Spinal cord (tissue), 10 donors: ENCODE data around the gene WDSUB1. TPM values are rescaled to one million over a fixed set of nuclear protein-coding genes. Genes with fewer than 3 reads are reported as not detected.

Experiments used
- DNase-seq, 6 donors: peaks; one replicate each; pipeline versions ENCODE4 v3.0.0 to v3.0.0-alpha.2; 2013 to 2015; ENCODE audit warnings: low spot score in 6 of 6, low read depth in 4 of 6
- H3K27ac ChIP-seq: one replicate; pipeline ENCODE4 v1.5.1; 2013; ENCODE audit warnings: low read depth, low read length, control low read depth
- H3K27me3 ChIP-seq: one replicate; pipeline ENCODE4 v1.6.1; 2013; ENCODE audit warnings: low read length; ENCODE audit not compliant: control insufficient read depth, insufficient read depth
- H3K36me3 ChIP-seq: one replicate; pipeline ENCODE4 v1.6.1; 2013; ENCODE audit warnings: low read length; ENCODE audit not compliant: control insufficient read depth, insufficient read depth
- H3K4me1 ChIP-seq: one replicate; pipeline ENCODE4 v1.6.1; 2013; ENCODE audit warnings: low read length; ENCODE audit not compliant: control insufficient read depth, insufficient read depth
- H3K4me3 ChIP-seq: one replicate; pipeline ENCODE4 v1.5.1; 2013; ENCODE audit warnings: low read depth, low read length, control low read depth
- H3K9me3 ChIP-seq: one replicate; pipeline ENCODE4 v1.6.1; 2013; ENCODE audit warnings: low read length; ENCODE audit not compliant: control insufficient read depth, insufficient read depth
- WGBS: methylation state at CpG from one replicate; pipeline ENCODE4 v1.1.5; 2013; ENCODE audit warnings: missing lambda C conversion rate; ENCODE audit not compliant: insufficient coverage; 5-methylcytosine and 5-hydroxymethylcytosine counted together
- polyA plus RNA-seq, 2 donors: library from polyadenylated mRNA; unstranded; fragments of 120-200 nt; gene quantifications; one replicate each; pipeline ENCODE4 v1.2.1, GENCODE V29; 2013; ENCODE audit not compliant: insufficient read length in 2 of 2
- total RNA-seq, 2 donors: library from RNA; depleted of rRNA in 1 of 2; stranded (reverse); fragments of 120-200 nt in 1 of 2; fragments of >200 nt in 1 of 2; gene quantifications; one replicate each; pipeline versions ENCODE4 v1.2.3 to v1.2.4, GENCODE V29; 2013 to 2014
- donor health status: healthy.

Gene WDSUB1
- total and polyA plus RNA-seq, 4 donors: 10.4 to 14.6 (median 11.7) TPM

DNA sequence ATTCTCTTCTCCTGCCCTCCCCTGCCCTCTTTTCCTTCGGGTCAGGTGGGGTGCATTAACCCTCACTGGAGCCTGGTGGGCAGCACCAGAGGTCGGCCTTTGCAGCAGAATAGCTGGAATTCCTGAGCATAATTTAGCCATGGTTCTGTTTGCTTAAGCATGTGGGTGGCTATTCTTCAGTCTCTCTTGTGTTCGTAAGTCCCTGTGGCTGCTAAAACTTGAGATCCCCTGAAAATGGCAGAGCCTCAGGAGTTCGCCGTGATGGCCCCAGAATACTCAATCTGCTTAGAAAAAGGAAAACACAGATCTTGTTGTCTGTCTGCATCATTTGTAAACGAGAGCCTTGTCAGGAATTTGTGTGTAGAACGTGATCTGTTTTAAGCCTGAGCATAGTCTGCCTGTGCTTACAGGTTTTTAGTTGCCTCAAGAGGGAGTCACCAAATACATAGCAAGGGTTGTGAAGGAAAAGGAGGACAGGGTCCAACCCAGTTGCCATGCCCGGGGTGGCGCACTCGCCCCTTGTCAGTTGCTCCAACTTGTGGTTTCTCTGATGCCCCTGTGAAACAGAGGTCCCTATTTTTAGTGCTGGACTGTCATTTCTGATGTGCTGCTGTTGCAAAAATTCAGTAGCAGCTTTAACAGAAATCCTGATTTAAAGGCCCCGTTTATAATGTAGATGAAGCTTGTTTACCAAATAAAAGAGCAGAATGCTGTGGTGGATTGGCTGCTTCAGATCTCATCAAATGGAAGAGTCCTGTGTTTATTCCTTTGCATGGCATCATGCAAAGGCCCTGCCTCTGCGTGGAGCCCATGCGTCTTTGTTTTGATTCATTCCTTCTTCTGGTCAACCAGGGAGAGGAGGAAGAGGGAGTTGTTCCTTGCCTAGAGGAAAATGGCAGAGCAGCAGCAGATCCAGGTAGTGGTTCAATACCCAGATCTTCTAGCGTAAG, 74.8 kb downstream of the WDSUB1 start:
- 26% methylated on average over 11 of the region's 14 CpGs for WGBS
- Histone ChIP-seq H3K36me3 (peaks cover 3% of the 10 kb centered on the region), H3K27me3 (no peaks in the 10 kb centered on the region), H3K4me3 (no peak overlapping the region), H3K9me3 (no peaks in the 10 kb centered on the region), H3K27ac (peak overlapping the region; percentile 20), H3K4me1 (peaks cover 22% of the 10 kb centered on the region)
- peak in 3 of 6 donors; percentile 33 to 81 (median 66) for DNase-seq

DNA sequence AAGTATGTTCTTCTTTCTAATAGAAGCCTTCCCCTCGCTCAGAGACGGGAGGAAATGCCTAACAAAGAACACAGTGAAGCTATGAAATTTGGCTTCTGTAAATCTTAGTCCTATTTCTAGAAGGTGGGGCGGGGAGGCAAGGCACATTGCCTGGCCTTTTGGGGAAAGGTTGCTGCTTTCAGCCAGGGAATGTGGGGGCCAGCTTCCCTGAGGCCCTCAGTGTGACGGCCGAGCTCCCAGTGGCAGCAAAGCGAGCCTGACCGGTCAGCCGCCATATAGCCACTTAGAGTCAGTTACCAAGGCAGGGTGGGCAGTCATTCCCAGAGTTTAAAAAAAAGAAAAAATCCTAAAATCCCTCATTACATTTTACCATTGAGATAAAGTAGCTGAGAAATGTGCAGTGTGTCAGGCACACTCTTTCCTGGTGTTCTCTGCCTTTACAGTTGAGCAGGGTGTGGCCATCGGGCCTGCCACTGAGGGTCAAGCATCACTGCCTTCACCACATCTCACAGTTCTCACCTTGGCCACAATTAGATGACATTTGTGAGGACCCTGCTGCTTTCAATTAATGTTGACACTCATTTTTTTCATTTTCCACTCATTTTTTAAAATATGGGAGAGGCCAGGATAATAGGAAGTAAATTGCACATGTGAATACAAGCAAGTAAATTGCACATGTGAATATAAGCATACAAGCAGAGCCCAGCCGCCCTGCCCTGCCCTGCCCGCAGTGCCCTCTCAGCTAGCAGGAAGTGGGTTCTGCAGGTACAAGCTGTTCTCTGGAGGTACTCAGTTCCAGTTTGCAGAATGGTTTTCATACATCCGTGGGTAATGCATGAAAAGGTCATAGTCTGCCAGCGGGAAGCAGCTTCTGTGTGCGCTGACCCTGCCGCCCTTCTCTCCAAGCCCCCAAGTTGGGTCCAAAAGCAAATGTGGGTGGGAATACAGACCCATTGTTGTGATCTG, 76.9 kb downstream of the WDSUB1 start:
- DNase-seq: no peak
- no peaks in the 10 kb centered on the region for H3K27me3 ChIP-seq
- no peak overlapping the region for H3K4me3 ChIP-seq
- no peak overlapping the region for H3K27ac ChIP-seq
- WGBS: 82% methylated on average over 12 of the region's 15 CpGs
- H3K4me1 ChIP-seq: peaks cover 28% of the 10 kb centered on the region
- H3K9me3 ChIP-seq: no peaks in the 10 kb centered on the region
- H3K36me3 ChIP-seq: peaks cover 2% of the 10 kb centered on the region

DNA sequence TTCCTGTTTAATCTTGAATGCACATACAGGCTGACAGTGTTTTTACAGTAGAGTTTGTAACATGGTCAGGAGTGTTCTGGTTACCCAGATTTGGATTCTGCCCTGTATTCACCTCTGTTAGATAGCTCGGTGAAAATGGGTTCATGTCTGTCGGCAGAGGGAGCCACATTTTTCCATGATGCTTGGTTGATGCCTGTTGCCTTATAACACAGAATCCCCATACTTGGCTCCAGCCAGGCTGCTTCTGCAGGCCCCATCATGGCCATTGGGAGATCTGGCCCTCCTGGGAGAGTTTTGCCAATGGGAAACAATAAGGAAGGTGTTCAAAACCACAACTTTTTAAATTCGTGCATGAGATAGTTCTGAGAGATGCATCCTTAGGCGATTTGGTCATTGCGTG, 78.1 kb downstream of the WDSUB1 start:
- H3K9me3 ChIP-seq: no peaks in the 10 kb centered on the region
- no peaks in the 10 kb centered on the region for H3K27me3 ChIP-seq
- H3K4me1 ChIP-seq: peaks cover 34% of the 10 kb centered on the region
- H3K36me3 ChIP-seq: peaks cover 2% of the 10 kb centered on the region
- 91% methylated on average over 5 of the region's 5 CpGs for WGBS
- DNase-seq: no peak
- H3K4me3 ChIP-seq: no peak overlapping the region
- H3K27ac ChIP-seq: no peak overlapping the region

DNA sequence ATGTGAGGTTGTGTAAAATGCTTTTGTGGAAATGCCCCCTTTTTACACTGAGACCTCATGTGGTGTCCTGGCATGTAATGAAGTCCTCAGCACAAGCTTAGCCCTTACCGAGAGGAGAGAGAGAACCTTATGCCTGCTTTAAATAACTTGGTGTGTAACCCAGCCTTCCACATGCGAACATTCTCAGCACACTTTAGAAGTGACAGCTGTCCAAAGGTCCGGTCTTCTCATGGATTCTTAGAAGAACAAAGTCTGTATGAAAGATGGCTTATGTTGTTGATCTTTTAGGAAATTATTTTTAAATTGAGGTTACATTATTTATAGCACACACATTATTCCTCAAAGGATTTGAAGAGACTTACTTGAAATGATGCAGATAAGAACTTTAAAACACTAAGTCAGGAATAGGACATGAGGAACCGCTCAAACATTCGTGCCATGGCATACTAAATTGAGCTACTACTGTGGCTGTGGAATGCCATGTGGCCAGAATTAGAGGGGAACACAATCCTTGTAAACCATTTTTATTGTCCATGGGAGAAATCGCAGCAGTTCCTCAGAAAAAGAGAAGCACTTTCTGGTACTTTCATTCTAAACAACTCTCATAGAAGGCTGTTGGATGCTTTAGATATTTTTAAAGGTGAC, 79.6 kb downstream of the WDSUB1 start:
- Histone ChIP-seq H3K9me3 (no peaks in the 10 kb centered on the region), H3K36me3 (peaks cover 2% of the 10 kb centered on the region), H3K4me3 (no peak overlapping the region), H3K27me3 (no peaks in the 10 kb centered on the region), H3K4me1 (peaks cover 37% of the 10 kb centered on the region), H3K27ac (no peak overlapping the region)
- WGBS: 100% methylated on average over 1 of the region's 6 CpGs
- no peak for DNase-seq

- WGBS: 60% methylated on average over 15 of the region's 15 CpGs
- no peaks in the 10 kb centered on the region for H3K9me3 ChIP-seq
- peaks cover 2% of the 10 kb centered on the region for H3K36me3 ChIP-seq
- no peak overlapping the region for H3K27ac ChIP-seq
- H3K27me3 ChIP-seq: no peaks in the 10 kb centered on the region
- DNase-seq: peak in 2 of 6 donors; percentile 49 to 53
- peaks cover 24% of the 10 kb centered on the region for H3K4me1 ChIP-seq
- no peak overlapping the region for H3K4me3 ChIP-seq
These were observed 81.9 kb downstream of the WDSUB1 start for GRCh38 chr2:159204381-159205144.

GRCh38 chr2:159202568-159203071, 83.9 kb downstream of the WDSUB1 start:
- Histone ChIP-seq H3K4me1 (peaks cover 20% of the 10 kb centered on the region), H3K9me3 (no peaks in the 10 kb centered on the region), H3K27me3 (no peaks in the 10 kb centered on the region), H3K36me3 (peaks cover 2% of the 10 kb centered on the region), H3K27ac (no peak overlapping the region), H3K4me3 (no peak overlapping the region)
- WGBS: 41% methylated on average over 4 of the region's 4 CpGs
- peak in 3 of 6 donors; percentile 31 to 76 (median 57) for DNase-seq

- H3K36me3 ChIP-seq: peaks cover 5% of the 10 kb centered on the region
- H3K27ac ChIP-seq: no peak overlapping the region
- WGBS: 71% methylated on average over 7 of the region's 8 CpGs
- peak in 2 of 6 donors; percentile 51 to 54 for DNase-seq
- no peaks in the 10 kb centered on the region for H3K27me3 ChIP-seq
- peaks cover 20% of the 10 kb centered on the region for H3K4me1 ChIP-seq
- H3K4me3 ChIP-seq: no peak overlapping the region
- H3K9me3 ChIP-seq: no peaks in the 10 kb centered on the region
These were observed 85.0 kb downstream of the WDSUB1 start for GRCh38 chr2:159201360-159202063.

DNA sequence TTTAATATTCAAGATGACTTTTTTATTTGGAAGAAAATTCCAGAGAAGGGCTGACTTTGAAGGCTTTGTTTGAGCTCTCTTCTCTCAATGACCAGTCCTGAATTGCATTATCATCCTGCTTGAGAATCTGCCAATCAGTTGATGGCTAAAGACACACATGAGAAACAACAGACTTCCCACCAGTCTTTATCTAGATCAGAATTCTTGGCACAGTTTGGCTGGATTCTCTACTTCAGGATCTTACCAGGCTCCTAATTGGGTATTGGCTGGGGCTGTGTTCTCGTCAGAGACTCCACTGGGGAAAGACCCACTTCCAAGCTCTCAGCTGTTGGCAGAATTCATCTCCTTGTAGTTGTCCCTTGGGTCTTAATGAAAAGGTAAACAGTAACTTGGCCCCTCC, 86.0 kb downstream of the WDSUB1 start:
- peaks cover 25% of the 10 kb centered on the region for H3K4me1 ChIP-seq
- peaks cover 8% of the 10 kb centered on the region for H3K36me3 ChIP-seq
- no peaks in the 10 kb centered on the region for H3K9me3 ChIP-seq
- no peaks in the 10 kb centered on the region for H3K27me3 ChIP-seq
- DNase-seq: no peak
- H3K4me3 ChIP-seq: no peak overlapping the region
- WGBS: no CpG with 5 or more reads among the region's 1 CpG
- no peak overlapping the region for H3K27ac ChIP-seq
